Measurements from ENCODE around the gene CLMN.

CLMN gene

GRCh38 chr14:95264271-95264973, 55.3 kb downstream of the CLMN start:
- DNase-seq (ENCODE audit: low read depth in 2 of 3, low spot score in 2 of 3) = no peak

- DNase-seq (ENCODE audit: low read depth in 2 of 3, low spot score in 2 of 3) = no peak
Observed at GRCh38 chr14:95263527-95264231, 56.0 kb downstream of the CLMN start.

DNA sequence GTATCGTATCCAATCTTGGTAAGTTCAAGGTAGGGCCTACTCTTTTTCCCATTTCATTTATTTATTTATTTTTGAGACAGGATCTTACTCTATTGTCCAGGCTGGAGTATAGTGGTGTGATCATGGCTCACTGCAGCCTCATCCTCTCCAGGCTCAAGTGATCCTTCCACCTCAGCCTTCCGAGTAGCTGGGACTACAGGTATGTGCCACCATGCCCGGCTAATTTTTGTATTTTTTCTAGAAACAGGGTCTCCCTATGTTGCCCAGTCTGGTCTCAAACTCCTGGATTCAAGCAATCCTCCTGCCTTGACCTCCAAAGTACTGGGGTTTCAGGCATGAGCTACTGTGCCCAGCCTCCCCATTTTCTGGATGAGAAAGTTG, 57.2 kb downstream of the CLMN start:
- DNase-seq (ENCODE audit: low read depth in 2 of 3, low spot score in 2 of 3) = no peak

DNA sequence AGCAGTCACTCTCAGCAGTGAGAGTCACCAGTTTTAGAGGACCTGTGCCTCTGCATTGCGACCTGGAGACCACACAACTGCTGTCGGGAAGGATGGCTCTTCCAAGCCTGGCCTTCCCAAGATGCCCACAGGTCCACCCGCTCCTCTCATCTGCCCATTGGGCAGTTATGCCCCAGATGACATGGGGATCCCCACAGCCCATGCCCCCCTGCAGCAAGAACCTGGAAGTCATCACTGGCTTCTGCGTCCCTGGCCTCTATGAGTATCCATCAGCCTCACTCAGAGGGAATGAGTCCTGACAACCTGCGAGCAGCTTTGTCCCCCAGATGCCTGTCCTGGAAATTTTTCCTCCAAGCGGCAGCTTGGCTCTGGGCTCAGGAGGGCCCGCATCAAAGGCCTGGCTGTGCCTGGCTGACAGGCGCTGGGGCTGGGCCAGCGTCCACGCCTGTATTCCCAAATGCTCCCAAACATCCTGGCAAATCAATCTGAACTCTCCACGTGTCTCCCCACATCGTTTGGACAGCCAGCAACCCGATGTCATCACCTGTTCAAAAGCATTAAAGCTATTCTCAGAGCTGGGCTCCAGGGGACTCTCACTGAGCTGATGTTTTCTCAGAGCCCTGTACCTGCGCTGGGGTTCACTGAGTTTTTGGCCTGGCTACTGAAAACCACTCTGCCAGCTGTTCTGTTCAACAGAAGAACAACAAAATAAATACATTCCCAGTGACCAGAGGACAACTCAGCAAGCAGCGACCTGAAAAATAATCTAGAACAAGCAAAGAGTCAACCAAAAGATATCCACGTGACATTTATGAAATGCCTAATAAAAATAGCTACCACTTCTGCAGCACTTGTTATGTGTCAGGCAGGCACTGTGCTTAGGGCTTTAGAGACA, 57.8 kb downstream of the CLMN start:
- DNase-seq (ENCODE audit: low read depth in 2 of 3, low spot score in 2 of 3) = no peak

DNA sequence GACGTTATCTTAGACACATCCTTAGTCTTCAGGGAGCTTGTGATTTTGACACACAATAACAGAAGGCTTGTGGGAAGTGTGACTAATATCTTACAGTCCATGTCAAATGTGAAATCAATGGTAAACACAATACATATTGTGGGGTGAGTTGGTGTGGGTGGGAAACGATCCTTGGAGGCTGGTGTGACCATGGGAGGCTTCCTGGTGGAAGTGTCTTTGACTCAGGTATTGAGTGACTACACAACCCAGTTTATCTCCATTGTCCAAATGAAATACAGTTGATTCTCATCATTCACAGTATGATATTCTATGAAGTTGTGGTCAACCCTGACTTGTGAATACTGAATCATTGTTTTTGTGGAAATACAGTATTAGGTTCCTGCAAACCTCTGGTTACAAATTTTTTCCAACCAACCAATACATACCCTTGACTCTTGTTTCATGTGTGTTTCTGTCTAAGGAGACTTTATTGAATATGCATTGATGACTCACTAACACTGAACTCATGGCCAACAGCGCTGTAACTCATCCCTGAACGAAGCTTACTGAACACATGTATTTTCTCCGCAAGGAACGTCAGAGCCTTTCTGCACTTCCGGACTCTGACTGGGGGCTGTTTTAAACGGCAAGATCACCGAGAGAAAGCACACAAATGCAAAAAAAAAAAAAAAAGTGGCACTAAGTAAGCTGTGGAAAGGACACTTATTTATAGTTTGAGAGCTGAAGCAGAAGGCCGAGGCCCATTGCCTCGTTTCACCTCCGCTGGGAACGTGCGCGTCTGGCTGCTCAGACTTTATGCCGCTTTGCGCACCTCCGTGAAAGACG, 59.0 kb downstream of the CLMN start:
- peak in 1 of 3 experiments; percentile 22 for DNase-seq (ENCODE audit: low read depth in 2 of 3, low spot score in 2 of 3)

DNA sequence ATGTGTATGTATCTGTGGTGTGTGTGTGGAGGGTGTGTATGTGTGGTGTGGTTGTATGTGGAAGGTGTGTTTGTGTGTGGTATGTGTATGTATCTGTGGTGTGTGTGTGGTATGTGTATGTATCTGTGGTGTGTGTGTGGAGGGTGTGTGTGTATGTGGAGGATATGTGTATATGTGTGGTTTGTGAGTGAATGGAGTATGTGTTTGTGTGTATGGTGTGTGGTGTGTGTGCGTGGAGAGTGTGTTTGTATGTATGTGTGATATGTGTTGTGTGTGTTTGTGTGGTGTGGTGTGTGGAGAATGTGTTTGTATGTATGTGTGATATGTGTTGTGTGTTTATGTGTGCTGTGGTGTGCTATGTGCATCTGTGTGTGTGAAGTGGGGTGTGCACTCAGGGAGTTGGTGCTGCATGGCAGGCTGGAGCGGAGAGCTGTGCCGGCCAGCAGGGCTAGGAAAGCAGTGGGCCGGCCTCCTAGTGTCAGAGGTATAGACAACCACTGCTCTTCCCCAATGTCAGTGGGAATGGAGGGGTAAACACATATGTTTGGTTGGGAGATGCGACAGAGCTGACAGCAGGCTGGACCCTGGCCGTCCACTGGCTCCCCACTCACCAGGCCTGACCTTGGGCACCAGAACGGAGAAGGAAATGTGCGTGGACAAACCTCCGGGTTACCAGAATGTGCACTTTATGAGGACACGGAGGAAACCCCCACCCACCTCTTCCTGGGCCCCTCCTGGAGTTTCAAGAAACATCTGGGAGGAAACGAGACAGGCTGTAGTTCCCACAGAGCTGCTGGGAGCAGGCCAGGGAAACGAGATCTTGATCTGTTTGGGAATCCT, 60.7 kb downstream of the CLMN start:
- no peak for DNase-seq (ENCODE audit: low read depth in 2 of 3, low spot score in 2 of 3)

DNA sequence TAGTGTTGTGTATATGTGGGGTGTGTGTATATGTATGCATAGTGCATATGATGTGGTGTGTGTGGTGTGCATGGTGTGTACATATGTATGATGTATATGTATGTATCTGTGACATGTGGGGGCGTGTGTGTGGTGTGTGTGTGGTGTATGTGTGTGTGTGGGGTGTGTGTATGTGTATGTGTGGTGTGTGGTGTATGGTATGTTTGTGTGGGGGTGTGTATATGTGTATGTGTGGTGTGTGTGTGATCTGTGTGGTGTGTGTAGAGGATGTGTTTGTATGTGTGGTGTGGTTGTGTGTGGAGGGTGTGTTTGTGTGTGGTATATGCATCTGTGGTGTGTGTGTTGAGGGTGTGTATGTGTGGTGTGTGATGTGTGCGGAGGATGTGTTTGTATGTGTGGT, 61.6 kb downstream of the CLMN start:
- no peak for DNase-seq (ENCODE audit: low read depth in 2 of 3, low spot score in 2 of 3)

- no peak for DNase-seq (ENCODE audit: low read depth in 2 of 3, low spot score in 2 of 3)
Observed at GRCh38 chr14:95257521-95257920, 62.2 kb downstream of the CLMN start.

DNA sequence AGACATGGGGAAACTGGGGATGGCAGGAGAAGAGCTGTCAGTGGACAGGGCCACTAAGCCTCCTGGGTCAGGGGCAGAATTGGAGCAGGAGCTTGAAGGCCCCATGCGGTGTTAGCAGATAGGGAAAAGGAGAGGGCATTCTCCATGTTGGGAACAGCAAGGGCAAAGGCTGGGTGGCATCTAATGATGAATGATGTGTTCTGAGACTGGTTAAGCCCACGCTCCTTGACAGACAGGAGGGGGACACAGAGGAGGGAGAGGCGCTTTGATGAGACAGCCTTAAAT, 63.0 kb downstream of the CLMN start:
- DNase-seq (ENCODE audit: low read depth in 2 of 3, low spot score in 2 of 3) = no peak

DNA sequence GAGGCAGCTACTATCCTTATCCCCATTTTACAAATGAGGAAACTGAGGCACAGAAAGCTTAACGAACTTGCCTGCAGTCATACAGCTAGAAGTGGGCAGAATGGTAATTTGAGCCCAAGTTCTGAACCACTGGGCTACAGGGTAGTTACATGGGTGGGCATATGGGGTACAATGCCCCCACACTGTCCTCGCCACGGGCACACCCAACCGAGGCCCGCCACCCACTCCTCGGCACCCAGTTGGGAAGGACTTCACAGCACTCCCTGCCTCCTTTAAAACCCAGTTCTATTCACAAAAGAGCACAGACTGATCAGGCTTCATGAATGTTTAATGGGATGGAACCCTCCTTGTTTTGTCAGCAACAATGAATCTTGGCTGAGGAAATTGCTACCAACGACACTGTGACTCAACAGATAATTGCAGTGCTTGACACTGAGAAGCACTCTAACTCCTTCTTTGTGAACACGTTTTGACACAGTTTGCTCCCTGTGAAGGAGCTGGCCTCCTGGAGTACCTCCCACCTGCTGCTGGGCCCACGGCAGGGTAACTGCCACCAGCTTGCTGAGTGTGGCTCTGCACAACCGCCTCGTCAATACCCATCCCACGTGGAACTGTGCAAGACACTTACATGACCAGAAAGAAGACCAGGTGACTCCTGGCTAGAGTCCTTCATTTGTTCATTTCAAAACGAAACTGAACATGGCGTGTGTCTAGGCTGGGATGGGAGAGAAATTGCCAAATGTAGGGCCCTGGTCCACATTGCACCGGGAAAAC, 63.5 kb downstream of the CLMN start:
- no peak for DNase-seq (ENCODE audit: low read depth in 2 of 3, low spot score in 2 of 3)

GRCh38 chr14:95255487-95255886, 64.2 kb downstream of the CLMN start:
- DNase-seq (ENCODE audit: low read depth in 2 of 3, low spot score in 2 of 3) = no peak

DNA sequence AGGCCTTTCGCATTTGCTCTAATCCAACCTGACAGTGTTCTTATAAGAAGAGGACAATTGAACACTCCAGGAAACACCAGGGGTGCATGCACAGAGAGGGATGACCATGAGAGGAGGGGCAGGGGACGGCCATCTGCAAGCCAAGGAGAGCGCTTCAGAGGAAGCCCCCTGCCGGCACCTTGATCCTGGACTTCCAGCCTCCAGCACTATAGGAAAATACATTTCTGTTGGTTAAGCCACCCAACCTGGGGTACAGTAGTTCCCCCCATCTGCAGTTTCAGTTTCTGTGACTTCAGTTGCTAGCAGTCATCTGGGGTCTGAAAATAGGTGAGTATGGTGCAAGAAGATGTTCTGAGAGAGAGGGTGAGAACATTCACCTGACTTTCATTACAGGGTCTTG, 64.7 kb downstream of the CLMN start:
- DNase-seq (ENCODE audit: low read depth in 2 of 3, low spot score in 2 of 3) = no peak

GRCh38 chr14:95254288-95254687, 65.4 kb downstream of the CLMN start:
- no peak for DNase-seq (ENCODE audit: low read depth in 2 of 3, low spot score in 2 of 3)

- DNase-seq (ENCODE audit: low read depth in 2 of 3, low spot score in 2 of 3) = no peak
Observed at GRCh38 chr14:95253039-95253630, 66.6 kb downstream of the CLMN start.

GRCh38 chr14:95252219-95252618, 67.5 kb downstream of the CLMN start:
- DNase-seq (ENCODE audit: low read depth in 2 of 3, low spot score in 2 of 3) = no peak

DNA sequence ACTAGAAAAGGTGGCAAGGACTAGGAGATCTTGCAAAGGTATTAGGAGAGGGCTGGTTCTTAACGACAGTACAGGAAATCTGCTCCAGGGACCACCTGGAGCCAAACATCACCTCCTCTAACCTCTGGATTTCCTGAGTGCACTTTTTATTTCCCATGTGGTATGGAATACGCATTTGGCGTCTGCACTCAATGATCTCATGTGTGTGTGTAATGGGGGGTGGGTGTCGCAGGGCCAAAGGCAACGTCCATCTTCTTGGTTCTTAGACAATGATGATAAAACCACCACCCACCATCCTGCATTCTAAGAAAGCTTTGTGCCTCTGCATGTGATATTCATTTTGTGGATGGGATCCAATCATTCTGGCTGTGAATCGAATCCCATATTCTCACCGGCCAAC, 68.8 kb downstream of the CLMN start:
- DNase-seq (ENCODE audit: low read depth in 2 of 3, low spot score in 2 of 3) = no peak

DNA sequence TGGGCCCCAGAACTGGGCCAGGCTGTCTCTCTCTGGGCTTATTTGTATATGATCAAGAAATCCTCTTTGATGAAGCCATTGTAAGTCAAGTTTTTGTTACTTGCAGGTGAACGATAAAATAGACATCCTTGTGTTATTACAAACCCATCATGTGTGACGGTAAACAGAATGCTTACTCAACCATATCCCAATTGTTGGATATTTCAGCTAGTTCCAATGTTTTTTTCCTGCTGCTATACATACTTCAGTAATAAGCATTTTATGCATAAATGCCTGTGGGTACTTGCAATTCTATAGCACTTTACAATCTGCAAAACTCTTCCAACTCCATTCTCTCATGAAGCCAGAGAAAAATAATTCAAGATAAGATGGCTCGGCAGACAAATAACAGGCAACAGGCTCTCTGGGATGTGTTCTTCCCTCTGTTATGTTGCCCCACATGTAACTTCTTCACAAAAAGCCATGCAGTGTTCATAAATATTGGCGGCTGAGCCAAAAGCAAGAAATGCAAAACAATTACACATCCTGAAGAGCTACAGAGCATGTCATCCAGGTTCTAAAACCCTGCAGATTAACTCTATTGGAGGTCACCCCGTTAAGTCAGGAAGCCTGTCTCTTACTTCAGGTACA, 69.5 kb downstream of the CLMN start:
- no peak for DNase-seq (ENCODE audit: low read depth in 2 of 3, low spot score in 2 of 3)

GRCh38 chr14:95248432-95248831, 71.3 kb downstream of the CLMN start:
- no peak for DNase-seq (ENCODE audit: low read depth in 2 of 3, low spot score in 2 of 3)

DNA sequence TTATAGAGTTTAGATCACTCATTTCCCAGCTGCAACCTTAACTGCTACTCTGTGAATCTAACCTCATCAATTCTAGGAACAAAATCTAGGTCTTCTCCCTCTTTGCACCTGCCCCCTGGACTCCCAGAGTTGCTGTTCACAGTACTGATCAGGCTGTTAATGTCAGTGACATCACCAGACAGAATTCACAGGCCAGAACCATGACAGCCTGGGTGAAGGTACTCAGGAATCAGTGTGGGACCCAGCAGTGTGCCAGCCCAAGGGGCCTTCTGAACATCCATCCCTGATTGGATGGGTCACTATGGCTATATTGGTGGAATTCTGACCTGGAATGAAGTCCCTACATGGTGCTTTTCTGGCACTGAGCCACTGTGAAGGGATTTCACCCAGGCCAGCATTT, 72.8 kb downstream of the CLMN start:
- no peak for DNase-seq (ENCODE audit: low read depth in 2 of 3, low spot score in 2 of 3)
